GM10248 (cell line): ENCODE results near the gene OBP2B.
"Not testable (repeated sequence)": the region's sequence is repeated elsewhere in the genome, so short reads cannot be mapped to it uniquely, and the experiment has no call there.

ENCODE experiments used
- CTCF ChIA-PET: fragments of 300-600 bp; sonication (Branson Sonifier 250); formaldehyde crosslinking; extraction: SDS; loops from one replicate; lab custom pipeline; 2021; ENCODE audit warnings: antibody characterized with exemption; lab: Yijun Ruan, JAX
- POLR2A ChIA-PET: fragments of 350-650 bp; sonication (Branson Sonifier 250); formaldehyde crosslinking; extraction: SDS; loops from one replicate; lab custom pipeline; 2020; ENCODE audit warnings: antibody characterized with exemption; lab: Yijun Ruan, JAX
- DNase-seq: peaks from one replicate; pipeline ENCODE4 v3.0.0; 2012; ENCODE audit errors: extremely low spot score
- CTCF ChIP-seq: IDR thresholded peaks from 2 replicates; pipeline ENCODE4 v1.5.1; 2012; ENCODE audit warnings: mild to moderate bottlenecking, low read depth; ENCODE audit errors: extremely low read depth, missing control alignments, control extremely low read depth

OBP2B gene

DNA sequence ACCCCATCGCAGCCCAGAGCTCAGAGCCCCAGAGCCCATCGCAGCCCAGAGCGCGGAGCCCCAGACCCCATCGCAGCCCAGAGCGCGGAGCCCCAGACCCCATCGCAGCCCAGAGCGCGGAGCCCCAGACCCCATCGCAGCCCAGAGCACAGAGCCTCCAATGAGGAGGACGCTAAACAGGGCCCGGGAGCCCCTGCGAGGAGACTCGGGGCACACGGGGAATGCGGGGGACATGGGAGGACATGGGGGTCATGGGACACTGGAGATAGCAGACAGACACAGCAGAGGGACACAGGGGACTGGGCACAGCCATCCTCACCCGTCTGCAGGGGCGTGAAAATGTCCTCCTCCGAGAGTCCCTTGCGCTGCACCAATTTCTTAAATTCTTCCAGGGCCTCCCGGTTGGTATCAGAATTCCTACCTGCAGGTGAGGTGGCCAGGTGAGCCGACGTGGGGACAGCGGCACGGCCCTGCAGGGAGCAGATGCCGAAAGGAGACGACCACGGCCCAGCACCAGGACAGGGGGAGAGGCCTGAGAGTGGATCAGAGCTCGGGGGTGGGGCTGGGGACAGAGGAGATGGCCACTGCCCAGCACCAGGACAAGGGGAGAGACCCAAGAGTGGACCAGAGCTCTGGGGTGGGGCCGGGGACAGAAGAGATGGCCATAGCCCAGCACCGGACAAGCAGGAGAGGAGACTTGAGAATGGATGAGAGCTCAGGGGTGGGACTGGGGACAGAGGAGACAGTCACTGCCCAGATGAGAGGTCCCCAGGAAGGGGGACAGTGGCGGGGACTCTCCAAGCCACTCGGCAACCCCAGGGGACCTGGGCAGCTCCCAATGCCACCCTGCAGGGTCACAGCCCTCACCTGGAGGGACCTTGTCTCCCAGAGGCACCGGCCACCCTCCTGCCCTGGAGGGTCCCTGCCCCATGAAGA is 2.8 kb downstream of the OBP2B start:
- TF ChIP-seq CTCF: no peak

DNA sequence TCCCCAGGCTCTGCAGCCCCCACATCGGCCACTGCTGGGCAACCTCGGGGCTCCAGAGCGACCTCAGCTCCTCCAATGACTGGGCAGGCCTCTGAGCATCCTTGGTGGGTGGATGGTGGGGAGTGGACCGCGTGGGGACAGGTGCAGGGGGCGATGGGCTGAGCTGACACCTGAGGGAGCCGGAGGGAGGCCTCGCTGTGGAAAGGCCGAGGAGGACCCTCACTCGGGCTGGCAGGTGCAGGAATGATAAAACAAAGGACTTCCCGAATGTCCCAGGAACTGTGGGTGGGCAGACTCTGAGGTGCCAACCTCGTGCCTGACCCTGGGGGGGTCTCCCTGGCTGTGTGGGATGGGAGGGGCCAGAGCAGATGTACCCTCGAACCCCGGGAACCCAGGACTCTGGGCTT is 3.6 kb downstream of the OBP2B start:
- CTCF ChIA-PET, POLR2A ChIA-PET, DNase-seq: not testable (repeated sequence)

More for the DNA sequence above, 2.8 kb downstream of the OBP2B start:
- CTCF ChIA-PET: interaction anchor here (0.9 to 1.2 kb wide), 2 partner anchors 21 to 33 kb away, joined by 3 to 5 read pairs; no protein-coding TSS in a partner anchor
- no peak for DNase-seq
- POLR2A ChIA-PET: no interaction called here

- no peak for DNase-seq
- TF ChIP-seq CTCF: no peak
- ChIA-PET POLR2A (no interaction called here), CTCF (no interaction called here)
Observed at GRCh38 chr9:133204993-133205336, 4.1 kb downstream of the OBP2B start.

DNA sequence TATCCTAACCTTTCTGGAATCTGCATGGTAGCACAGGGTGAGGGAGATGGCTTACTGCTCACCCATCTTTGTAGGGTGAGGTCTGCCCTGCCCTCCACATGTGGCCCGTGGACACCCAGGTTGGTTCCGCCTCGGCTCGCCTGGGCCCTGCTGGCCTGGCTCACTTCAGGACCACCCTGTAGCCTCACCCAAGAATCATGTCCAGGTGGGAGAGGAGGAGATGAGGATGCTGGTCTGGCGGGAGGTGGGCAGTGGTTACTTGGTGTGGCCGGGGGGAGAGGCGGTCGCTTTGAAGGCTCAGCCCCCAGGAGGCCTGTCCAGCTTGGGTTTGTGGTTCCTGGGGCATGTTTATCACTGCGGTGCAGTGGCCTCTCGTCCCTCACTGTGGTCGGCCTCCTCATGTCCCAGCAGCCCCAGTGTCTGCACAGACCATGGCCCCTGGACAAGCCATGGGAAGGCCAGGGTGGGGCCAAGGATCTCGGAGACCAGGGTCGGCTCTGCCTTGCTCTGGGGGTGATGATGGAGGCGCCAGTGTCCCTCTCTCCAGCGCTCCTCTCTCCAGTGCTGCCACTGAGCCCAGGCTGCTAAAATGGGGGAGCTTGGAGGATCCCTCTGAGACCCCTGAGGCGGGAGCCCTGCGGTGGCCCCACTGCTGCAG is 4.6 kb downstream of the OBP2B start:
- ChIA-PET POLR2A (no interaction called here), CTCF (no interaction called here)
- DNase-seq: no peak
- TF ChIP-seq CTCF: no peak

- ChIA-PET CTCF (no interaction called here), POLR2A (no interaction called here)
- DNase-seq: no peak
- TF ChIP-seq CTCF: no peak
Observed at GRCh38 chr9:133203506-133204075, 5.5 kb downstream of the OBP2B start.

DNA sequence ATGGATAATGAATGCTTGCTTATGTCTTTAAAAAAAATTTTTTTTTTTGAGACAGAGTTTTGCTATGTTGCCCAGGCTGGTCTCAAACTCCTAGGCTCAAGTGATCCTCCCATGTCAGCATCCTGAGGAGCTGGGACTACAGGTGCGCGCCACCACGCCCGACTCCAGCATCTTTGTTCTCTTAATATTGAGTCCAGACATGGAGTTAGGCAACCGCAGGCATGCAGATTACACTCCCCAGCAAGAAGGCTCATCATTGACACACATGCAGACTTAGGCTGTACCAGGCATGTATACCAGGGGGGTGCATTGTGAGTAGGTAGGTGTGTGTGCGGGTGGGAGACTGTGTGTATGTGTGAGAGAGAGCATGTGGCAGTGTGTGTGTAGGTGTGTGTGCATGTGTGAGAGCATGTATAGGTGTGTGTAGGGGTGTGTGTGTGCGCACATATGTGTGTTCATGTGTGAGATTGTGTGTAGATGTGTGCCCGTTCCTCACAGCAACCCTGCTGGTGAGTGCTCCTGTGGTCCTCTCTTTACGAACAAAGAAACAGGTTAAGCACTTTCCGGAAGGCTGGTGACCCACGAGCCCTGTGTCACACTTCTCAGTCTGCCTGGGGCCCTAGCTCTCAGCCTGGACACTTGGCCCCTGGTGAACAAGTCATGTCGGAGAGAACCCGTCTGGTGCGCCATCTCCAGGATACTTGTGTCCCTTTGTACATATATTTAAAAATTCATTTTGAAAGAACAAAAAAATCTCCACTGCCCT is 6.2 kb downstream of the OBP2B start:
- no peak for TF ChIP-seq CTCF
- POLR2A ChIA-PET: no interaction called here
- CTCF ChIA-PET: interaction anchor here (0.9 kb wide), 1 partner anchor 17 kb away, joined by 3 read pairs; no protein-coding TSS in a partner anchor
- no peak for DNase-seq
